ENCODE data around the gene DIAPH2.
"Not testable (repeated sequence)": the region's sequence is repeated elsewhere in the genome, so short reads cannot be mapped to it uniquely, and the experiment has no call there.

The DIAPH2 gene

GRCh38 chrX:97401586-97402136 lies 717.0 kb downstream of the DIAPH2 start:
- no peak overlapping the region for H3K4me3 ChIP-seq (ENCODE audit: low read length)
- no peak for DNase-seq (ENCODE audit: low read depth)
- no peak for TF ChIP-seq CTCF (conservative IDR thresholded peaks at IDR 0.05; ENCODE audit: low read depth, low read length)

GRCh38 chrX:97402333-97402732 lies 717.7 kb downstream of the DIAPH2 start:
- H3K4me3 ChIP-seq (ENCODE audit: low read length), result no peak overlapping the region
- TF ChIP-seq CTCF (conservative IDR thresholded peaks at IDR 0.05; ENCODE audit: low read depth, low read length), result no peak
- no peak for DNase-seq (ENCODE audit: low read depth)

GRCh38 chrX:97402903-97403302 lies 718.3 kb downstream of the DIAPH2 start:
- no peak for TF ChIP-seq CTCF (conservative IDR thresholded peaks at IDR 0.05; ENCODE audit: low read depth, low read length)
- DNase-seq (ENCODE audit: low read depth), result no peak
- H3K4me3 ChIP-seq (ENCODE audit: low read length), result no peak overlapping the region

- no peak for DNase-seq (ENCODE audit: low read depth)
- TF ChIP-seq CTCF (conservative IDR thresholded peaks at IDR 0.05; ENCODE audit: low read depth, low read length), result no peak
- no peak overlapping the region for H3K4me3 ChIP-seq (ENCODE audit: low read length)
These were observed 720.5 kb downstream of the DIAPH2 start for GRCh38 chrX:97405031-97405660.

GRCh38 chrX:97409632-97410415 lies 725.2 kb downstream of the DIAPH2 start:
- not testable (repeated sequence) for H3K4me3 ChIP-seq (ENCODE audit: low read length); DNase-seq (ENCODE audit: low read depth)

- DNase-seq (ENCODE audit: low read depth), result no peak
- H3K4me3 ChIP-seq (ENCODE audit: low read length), result no peak overlapping the region
- TF ChIP-seq CTCF (conservative IDR thresholded peaks at IDR 0.05; ENCODE audit: low read depth, low read length), result no peak
These were observed 731.8 kb downstream of the DIAPH2 start for GRCh38 chrX:97416461-97416860.

GRCh38 chrX:97429101-97429500 lies 744.5 kb downstream of the DIAPH2 start:
- no peak overlapping the region for H3K4me3 ChIP-seq (ENCODE audit: low read length)
- TF ChIP-seq CTCF (conservative IDR thresholded peaks at IDR 0.05; ENCODE audit: low read depth, low read length), result no peak
- no peak for DNase-seq (ENCODE audit: low read depth)

Data from retinal pigment epithelial cell (primary cell).